Measurements from ENCODE around the gene KDM5B. TPM values are rescaled to one million over a fixed set of nuclear protein-coding genes. Genes with fewer than 3 reads are reported as not detected.

Gene KDM5B
- total and polyA plus RNA-seq, 2 of the 8 experiments (the other 6 are each of a cell fraction or from before 2014, with no cell fraction given): 73.3 to 210 TPM

DNA sequence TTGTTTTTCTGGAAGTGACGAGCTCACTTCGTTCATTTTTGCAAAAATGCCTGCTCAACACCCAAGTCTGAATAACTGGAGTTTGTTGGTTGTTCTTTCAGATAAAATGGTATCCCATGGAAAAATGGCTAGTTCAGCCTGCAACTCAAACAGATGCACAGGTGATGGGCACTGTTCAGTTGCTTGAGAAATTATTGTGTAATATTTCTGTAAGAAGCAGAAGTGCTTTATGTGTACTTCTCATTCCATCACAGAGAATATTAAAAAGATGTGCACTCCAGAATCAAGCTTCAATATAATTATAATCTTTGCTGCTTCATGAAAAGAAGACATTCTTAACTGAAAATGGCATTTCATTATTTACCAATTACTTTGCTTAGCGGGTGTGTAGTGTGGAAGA is 107.0 kb downstream of the KDM5B start (continued):
- TF ChIP-seq, protein P1, sequence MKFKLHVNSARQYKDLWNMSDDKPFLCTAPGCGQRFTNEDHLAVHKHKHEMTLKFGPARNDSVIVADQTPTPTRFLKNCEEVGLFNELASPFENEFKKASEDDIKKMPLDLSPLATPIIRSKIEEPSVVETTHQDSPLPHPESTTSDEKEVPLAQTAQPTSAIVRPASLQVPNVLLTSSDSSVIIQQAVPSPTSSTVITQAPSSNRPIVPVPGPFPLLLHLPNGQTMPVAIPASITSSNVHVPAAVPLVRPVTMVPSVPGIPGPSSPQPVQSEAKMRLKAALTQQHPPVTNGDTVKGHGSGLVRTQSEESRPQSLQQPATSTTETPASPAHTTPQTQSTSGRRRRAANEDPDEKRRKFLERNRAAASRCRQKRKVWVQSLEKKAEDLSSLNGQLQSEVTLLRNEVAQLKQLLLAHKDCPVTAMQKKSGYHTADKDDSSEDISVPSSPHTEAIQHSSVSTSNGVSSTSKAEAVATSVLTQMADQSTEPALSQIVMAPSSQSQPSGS (IDR thresholded peaks at IDR 0.05; ENCODE audit: low read length): no peak
- no peak for TF ChIP-seq CTCF (IDR thresholded peaks at IDR 0.05; ENCODE audit: control extremely low read depth in 1 of 3, insufficient read depth in 1 of 3, low read depth in 1 of 3, low read length in 3 of 3)
- no peak for TF ChIP-seq BACH1 (IDR thresholded peaks at IDR 0.05; ENCODE audit: low read length)
- no peak for TF ChIP-seq TCF12 (IDR thresholded peaks at IDR 0.05; ENCODE audit: low read depth, low read length)
- no peak for TF ChIP-seq BRCA1 (IDR thresholded peaks at IDR 0.05; ENCODE audit: low read depth, low read length)

Data from H1 (cell line).